NCI-H69 (cell line): Measurements from ENCODE around the gene BTBD7.

Experiments used
- DNase-seq: peaks from one replicate; lab custom pipeline; 2025; lab: John Stamatoyannopoulos, UW

BTBD7 gene

DNA sequence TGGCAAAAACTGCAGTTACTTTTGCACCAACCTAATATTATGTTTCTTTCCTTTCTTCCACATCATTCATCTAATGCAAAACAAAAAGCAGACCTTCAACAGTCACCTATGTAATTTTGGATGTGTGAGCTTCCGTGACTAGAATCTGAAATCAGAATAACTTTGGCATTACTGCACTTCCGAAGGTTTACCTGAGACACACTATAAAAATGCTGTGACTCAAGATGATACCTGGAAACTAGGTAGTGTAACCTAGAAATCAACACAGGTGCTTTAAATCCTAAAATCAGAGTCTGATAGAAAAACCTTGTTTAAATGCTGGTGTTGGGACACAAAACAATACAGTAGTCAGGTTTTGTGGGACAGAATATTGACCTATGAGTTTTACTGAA lies 2.2 kb downstream of the BTBD7 start:
- no peak for DNase-seq

DNA sequence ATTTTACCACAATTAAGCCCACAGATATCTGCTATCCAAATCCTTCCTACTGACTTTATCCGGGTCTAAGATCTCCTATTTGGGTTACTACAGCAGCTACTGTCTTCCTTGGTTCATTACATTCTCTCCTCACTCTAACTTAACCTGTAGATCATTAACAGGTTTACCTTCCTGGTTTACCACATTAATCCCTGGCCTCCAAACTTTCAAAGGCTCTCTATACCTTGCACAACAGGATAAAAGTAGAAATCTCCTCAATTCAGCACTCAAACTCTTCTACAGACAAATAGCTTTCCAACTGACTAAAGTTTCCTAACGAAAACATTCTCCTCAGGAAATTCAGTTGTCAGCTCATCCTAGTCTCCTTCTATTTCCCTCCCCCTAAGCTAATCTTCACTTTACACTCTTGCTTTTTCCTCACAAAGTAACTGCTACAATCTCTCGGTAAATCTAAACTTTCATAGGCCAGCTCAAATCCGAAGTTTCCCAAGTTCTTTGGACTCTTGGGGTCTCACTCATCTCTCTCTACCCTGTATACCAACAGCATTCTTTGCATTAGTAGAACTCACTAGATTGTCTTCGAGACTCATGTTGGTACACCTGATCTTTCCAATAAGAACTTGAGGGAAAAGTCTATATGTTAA lies 2.7 kb downstream of the BTBD7 start:
- DNase-seq = no peak

DNA sequence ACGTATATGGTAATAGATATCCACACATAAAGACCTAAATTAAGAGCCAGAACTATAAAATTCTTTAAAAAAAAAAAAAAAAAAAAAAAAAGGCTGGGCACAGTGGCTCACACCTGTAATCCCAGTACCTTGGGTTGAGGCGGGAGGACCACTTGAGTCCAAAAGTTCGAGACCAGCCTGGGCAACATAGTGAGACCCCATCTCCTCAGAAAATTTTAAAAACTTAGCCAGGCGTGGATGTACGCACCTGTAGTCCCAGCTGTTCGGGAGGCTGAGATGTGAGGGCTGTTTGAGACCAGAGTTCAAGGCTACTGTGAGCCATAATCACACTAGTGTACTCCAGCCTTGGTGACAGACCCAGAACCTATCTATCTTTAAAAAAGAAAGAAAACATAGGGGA lies 4.3 kb downstream of the BTBD7 start:
- no peak for DNase-seq

DNA sequence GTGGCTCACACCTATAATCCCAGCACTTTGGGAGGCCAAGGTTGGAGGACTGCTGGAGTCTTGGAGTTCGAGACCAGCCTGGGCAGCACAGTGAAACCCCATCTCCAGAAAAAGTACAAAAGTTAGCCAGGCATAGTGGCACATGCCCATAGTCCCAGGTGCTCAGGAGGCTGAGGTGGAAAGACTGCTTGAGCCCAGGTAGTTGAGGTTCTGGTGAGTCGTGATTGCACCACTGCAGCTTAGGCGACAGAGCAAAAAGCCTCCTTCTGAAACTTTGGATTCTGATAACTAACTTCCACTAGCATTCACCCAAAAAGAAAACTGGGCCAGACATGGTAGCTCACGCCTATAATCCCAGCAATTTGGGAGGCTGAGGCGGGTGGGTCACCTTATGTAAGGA lies 6.6 kb downstream of the BTBD7 start:
- DNase-seq = no peak

DNA sequence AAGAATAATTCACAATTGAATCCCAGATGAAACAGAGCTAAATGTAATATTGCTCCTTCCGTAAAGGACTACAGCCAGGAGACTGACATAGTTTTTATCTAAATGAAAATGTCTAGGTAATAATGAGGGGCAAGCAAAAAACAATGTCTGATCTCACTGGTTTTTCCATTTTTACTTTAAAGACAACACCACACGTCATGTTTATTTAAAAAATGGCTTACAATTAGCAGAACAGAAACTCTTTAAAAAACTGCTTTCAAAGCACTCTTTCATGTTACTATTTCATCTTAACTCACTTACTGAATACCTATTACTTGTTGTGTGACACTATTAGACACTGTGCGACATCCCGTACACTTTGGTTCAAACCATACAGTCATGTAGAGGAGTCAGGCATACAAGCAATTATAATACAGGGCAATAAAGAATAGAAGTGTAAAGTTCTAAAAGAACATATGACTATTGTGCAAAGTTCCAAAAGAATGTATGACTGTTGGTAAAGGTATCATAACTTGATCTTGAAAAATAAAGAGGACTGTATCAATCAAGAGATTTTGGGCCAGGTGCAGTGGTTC lies 9.1 kb downstream of the BTBD7 start:
- no peak for DNase-seq

DNA sequence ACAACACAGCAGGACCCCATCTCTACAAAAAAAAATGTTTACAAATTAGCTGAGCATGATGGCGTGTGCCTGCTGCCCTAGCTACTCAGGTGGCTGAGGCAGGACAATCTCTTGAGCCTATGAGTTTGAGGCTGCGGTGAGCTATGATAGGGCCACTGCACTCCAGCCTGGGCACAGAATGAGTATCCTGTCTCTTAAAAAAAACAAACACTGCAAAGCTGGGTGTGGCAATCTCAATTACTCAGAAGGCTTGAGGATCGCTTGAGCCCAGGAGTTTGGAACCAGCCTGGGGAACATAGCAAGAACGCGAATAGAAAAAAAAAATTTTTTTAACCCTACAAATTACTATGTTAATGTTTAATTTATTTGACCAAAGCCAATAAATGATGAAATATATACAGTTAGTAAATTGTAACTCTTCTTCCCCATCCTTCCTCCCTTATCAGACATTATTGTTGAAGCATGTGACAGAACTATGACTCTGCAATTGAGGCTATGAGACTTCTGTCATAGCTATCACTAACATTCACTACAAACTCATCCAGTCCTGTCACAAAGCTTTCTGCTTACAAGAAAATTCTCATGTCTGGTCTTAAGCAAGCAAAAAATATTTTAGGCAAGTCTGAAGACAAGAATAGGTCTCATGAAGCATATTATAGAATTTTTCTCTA lies 9.8 kb downstream of the BTBD7 start:
- peak; percentile 17 for DNase-seq

DNA sequence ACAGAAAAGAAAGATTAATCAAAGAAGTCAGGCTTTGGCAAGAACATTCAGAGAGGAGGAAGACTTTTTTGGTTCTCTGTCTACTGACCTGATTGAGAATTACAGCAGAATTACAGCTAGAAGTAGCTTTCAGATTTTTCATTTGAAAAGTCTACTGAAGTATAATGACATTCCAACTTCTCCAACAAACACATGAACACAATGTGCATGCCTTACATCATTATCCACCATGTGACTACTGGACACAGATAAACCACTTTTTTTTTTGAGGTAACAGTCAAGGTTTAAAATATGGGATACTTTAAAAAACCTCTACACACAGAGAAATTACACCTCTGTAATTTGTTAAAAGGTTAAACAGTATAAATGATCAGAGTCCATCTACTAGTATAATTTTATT lies 12.3 kb downstream of the BTBD7 start:
- no peak for DNase-seq

DNA sequence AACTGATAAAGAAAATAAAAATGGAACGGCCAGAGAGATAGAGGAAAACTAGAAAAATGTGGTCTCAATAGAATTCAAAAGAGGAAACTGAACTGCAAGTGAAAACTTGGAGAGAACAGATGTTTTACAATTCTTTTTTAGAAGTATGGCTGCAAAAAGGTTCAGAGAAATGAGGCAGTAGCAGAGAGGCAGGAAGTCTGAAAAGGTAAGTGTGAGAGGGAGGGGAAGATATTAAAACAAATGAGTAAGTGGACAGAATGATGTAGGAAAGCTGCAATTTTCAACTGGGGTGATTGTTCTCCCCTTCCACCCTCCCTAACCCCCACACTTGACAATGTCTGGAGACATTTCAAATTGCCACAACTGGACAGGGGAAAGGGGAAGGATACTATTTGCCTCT lies 12.9 kb downstream of the BTBD7 start:
- DNase-seq = peak; percentile 13

DNA sequence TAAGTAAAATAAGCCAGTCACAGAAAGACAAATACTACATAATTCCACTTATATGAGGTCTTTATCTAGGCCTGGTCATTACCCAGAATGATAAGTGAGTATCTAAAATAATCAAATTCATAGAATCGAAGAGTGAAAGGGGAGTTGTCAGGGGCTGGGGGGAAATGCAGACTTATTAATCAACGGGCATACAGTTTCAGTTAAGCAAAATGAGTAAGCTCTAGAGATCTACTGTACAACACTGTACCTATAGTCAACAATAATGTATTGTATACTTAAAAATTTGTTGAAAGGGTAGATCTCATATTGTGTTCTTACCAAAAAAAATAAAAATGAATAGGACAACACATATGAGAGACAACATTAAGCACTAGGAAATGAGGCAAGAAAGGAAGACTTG lies 13.3 kb downstream of the BTBD7 start:
- no peak for DNase-seq

DNA sequence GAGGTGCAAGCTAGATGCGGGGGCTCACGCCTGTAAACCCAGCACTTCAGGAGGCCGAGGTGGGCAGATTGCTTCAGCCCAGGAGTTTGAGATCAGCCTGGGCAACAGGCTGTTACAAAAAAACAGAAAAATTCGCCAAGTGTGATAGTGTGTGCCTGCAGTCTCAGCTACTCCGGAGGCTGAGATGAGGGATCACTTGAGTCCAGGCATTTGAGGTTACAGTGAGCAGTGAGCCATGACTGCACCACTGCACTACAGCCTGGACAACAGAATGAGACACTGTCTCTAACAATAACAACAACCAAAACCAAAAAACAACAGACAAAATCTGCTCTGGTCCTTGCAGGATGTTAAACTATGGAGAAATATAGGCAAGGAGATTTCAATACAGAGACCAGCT lies 13.9 kb downstream of the BTBD7 start:
- DNase-seq = no peak

DNA sequence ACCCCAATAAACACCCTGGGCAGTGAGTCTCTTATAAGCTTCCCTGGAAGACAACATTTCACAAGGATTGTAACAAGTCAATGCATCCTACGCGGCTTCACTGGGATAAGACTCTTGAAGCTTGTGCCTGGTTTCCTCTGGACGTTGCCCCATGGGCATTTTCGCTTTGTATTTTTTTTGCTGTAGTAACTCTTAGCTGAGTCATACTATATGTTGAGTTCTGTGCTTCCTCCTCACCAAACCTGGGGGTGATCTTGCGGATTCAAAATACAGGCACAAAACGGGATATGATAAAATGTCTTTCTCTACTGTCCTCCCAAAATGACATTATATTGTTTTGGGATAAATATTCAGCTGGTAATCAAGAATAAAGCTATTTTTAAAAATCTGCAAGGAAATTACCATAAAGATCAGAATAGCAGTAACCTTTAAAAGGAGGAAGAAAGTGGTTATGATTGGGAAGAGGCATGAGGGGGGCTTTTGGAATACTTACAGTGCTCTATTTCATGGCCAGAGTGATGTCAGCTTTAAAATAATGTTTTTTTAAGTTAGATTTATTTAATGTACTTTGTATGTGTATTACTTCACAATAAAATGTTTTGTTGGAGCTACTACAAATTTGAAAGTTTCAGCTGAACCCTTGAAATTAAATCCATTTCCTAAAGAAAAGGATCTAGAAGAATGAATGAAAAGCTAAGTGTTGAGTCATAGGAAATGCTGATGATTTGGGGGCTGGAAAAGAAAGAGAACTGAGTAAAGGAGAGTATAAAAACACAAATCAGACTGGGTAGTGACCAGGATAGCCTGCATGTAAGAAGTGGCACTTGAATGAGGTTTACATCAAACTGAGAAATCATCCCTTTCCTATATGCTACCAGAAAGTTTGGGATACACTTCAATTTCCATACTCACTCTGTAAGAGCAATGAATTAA lies 14.7 kb downstream of the BTBD7 start:
- no peak for DNase-seq

DNA sequence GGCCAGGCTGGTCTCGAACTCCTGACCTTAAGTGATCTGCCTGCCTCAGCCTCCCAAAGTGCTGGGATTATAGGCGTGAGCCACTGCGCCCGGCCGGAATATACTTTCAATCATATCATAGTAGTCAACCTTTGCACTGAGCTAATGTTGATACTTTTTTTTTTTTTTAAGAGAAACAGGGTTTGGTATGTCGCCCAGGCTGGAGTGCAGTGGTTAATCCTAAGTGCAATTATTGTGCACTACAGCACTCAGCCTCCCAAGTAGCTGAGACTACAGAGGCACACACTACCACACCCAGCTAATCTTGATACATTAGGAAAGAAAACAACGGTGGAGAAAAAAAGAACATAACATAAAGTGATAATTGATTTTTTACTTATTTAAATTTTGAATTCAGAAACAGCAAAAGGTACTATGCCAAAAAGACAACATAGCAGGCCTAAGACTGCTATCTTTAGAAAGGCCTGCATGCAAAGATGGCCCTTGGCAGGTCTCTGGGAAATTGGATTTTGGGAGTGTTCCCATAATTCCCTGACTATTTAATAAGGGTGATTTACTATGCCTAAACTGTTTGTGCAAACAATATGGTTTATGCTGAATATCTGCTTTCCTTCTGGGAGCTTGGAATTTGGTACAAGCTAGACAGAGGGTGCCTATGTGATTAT lies 15.5 kb downstream of the BTBD7 start:
- no peak for DNase-seq

DNA sequence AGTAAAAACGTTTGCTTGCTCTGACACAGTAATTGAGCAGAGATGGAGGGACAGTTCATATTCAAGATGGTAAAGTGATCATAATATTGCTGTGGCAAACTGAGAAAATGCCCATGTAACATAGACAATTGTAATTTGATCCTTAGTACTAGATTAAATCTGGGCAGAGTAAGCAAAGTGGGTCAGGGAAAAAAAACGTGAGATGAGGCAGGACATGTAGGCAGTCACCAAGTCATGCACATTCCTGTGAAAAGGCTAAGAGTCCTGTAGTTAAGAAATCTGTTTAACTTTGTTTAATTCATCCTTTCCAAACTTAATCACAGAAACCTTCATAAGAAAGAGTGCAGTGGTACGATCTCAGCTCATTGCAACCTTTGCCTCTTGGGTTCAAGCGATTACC lies 16.1 kb downstream of the BTBD7 start:
- DNase-seq = no peak

DNA sequence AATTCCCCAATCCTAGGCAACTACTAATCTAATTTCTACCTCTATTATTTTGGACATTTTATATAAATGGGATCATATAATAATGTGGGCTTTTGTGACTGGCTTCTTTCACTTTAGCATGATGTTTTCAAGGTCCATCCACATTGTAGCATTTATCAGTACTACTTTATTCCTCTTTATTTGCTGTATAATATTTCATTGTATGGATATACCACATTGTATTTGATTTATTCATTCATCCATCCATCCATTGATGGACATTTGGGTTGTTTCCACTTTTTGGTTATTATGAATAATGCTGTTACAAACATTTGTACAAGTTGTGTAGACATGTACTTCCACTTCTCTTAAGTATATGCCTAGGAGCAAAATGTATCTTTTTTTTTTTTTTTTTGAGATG lies 17.3 kb downstream of the BTBD7 start:
- no peak for DNase-seq

DNA sequence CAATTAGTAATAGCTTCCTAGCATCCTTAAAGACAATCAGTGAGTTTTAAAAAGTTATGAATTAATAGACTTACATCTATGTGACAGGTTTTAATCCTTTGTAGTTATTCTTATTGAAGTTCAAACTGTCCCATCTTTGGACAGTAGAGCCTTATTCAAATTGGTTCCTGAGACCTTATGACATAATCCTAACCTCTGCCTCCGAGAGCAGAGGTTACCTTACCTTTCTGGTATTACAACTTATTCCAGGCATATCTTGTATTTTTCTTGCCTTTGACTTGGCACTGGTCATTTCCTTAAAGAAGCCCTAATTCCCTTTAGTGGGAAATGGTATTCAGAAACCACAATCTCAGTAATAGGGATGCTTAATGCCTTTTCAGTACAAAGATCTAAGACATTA lies 21.8 kb downstream of the BTBD7 start:
- DNase-seq = no peak

DNA sequence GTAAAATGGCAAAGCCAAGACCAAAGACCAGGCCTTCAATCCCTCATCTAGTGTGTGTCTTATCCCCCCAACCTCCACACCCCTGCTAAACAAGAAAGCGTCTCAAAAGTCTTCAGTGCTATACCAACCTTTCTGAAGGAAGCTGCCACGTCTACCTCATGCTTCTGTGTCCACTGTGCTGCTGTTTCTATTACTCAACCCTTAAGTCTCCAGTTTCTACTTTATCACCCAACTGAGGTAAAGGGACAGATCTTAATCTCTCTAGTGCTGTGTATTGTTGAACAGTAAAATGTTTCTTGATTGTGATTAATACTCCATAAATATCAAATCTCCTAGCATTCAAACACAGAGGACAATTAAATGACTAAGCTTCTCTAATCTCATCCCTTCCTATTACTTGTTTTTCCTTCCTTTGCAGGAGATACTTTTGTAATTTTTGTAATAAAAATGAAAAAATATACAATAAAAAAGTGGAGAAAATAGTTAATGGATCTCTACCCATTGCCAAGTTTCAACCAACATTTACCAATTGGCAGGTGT lies 23.3 kb downstream of the BTBD7 start:
- DNase-seq = no peak

DNA sequence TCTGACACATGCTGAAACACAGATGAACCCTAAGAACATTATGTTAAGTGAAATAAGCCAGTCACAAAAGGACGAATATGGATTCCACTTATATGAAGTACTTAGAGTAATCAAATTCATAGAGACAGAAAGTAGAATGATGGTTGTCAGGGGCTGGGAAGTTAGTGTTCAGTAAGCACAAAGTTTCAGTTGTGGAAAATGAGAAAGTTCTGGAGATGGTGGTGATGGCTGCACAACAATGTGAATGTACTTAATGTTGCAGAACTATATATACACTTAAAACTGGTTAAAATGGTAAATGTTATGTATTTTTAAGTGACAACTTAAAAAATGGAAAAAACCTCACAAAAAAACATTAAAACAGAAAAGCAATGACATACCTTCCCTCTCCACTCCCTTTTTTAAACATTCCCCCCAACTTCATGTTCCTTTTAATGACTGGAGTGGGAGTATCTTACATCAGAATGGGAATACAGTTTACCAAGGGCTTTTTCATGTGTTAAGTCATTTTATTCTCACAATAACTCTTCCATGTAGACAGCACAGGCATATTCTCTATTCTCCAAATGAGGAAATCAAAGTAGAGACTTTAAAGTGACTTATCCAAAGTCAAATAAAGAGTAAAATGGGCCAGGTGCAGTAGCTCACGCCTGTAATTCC lies 24.0 kb downstream of the BTBD7 start:
- DNase-seq = no peak

DNA sequence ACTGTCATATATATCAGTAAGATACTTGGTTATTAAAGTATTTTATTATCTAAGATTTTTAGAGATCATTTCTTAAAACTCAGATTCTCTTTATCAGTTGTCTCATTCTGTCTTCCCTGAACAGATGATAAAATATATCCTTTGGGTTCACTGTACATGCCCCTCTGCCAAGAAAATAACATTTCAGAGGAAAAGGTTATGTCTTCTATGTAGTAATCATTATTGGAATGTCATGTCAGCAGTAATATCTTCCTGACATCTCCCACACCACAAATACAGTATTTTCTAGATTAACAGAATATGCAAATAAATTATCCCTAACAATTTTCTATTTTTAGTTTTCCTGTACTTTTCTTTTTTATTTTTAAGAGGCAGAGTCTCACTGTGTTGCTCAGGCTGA lies 26.0 kb downstream of the BTBD7 start:
- no peak for DNase-seq

DNA sequence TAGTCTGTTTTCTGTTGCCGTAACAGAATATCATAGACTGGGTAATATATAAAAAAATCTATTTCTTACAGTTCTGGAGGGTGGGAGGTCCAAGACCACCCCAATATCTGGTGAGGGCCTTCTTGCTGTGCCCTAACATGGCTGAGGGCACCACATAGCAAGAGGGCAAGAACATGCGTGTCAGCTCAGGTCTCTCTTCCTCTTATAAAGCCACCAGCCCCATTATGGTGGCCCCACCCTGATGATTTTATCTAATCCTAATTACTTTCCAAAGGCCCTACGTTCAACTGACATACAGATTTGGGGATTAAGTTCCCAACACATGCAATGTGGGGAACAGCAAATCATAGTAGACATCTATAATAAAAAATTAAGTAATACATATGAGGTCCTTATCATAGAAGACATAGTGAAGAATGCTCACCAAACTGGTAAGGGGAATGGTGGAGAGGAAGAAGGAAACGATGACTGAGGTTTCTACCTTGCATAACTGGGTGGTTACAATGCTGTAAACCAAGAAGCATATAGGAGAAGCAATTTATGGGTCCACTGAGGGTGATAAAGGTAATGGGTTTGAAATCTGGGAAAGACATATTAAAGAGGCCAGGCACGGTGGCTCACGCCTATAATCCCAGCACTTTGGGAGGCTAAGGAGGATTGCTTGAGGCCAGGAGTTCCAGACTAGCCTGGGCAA lies 27.0 kb downstream of the BTBD7 start:
- DNase-seq = no peak

DNA sequence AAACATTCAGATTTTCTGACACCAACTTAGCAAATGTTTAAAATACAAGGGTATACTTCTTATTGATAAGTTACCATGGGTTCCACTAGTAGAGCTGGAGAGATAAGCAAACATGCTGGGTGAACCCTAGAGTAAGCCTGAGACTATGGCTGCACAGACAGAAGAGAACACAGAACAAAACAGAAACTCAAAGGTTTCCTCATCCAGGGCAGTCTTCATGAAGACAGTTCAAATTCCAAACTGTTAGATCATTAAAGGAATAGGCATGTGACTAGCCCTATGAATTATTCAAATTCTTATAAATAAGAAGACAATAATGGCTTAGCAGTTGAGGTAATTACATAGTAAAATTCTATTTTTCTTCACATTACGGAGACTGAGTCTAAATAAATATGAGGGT lies 28.1 kb downstream of the BTBD7 start:
- no peak for DNase-seq

DNA sequence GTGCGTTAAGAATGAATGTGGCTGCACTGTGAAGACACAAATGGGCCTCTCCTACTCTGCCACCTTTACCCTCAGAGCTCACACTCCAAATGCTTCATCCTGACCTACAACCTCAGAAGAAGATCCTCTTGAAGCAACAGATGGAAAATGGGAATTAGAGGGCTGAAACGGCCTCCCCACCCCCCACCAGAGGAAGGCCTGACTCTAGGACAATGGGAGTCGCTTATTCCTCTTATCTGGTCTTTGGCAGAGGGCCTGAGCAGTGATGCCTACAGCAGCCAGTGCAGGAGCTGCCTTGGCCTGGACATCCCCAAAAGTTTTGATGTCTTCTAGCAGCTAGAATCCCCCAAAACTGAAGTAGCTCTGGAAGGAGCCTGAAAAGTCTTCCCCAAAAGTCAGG lies 29.2 kb downstream of the BTBD7 start:
- peak; percentile 8 for DNase-seq
